ENCODE measurements around the gene SREK1. TPM values are rescaled to one million over a fixed set of nuclear protein-coding genes. Genes with fewer than 3 reads are reported as not detected.

Gene SREK1
- total and polyA plus RNA-seq, 9 of the 15 experiments (the other 6 are each of a cell fraction or from before 2014, with no cell fraction given) = 40.8 to 128 (median 81.9) TPM

DNA sequence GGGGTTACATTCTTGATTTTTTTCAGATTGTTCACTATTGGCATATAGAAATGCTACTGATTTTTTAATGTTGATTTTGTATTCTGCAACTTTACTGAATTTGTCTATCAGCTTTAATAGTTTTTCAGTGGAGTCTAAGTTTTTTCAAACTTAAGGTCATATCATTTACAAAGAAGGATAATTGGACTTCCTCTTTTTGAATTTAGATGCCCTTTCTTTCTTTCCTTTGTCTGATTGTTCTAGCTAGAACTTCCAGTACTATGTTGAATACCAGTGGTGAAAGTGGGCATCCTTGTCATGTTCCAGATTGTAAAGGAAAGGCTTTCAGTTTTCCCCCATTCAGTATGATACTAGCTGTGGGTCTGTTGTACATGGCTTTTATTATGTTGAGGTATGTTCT lies 49.3 kb downstream of the SREK1 start:
- TF ChIP-seq PHTF2 (CRISPR knock-in tag; IDR thresholded peaks at IDR 0.05) (no peak), SPI1 (IDR thresholded peaks at IDR 0.05; ENCODE audit: borderline replicate concordance, low read depth, low read length) (peak; percentile 76)
- H3K9ac ChIP-seq (ENCODE audit: insufficient read depth in 1 of 2, low read depth in 2 of 2, low read length in 2 of 2) = no peak overlapping the region
- intact Hi-C loops (cut with micrococcal nuclease) = no loop called here
- no peak overlapping the region for H3K27ac ChIP-seq (ENCODE audit: extremely low read depth, low read depth, low read length)
- no peaks in the 10 kb centered on the region for H3K79me2 ChIP-seq (ENCODE audit: control insufficient read depth, insufficient read depth, low read length)
- ChIA-PET CTCF (ENCODE audit: low intra/inter-chr PET ratio) (no interaction called here), POLR2A (interaction anchor here (0.7 to 0.8 kb wide), 2 partner anchors 14 to 22 kb away, joined by 3 to 4 read pairs; no protein-coding TSS in a partner anchor)
- peaks cover 0 to 5% of the 10 kb centered on the region in 2 experiments; a peak in 2 of 5 replicates for H3K4me1 ChIP-seq (replicated peaks in 1 of 2; ENCODE audit: control insufficient read depth in 2 of 2, insufficient read depth in 2 of 2, low read length in 2 of 2)
- ATAC-seq (no peak), FAIRE-seq (no peak), DNase-seq (ENCODE audit: extremely low read depth in 1 of 4, low spot score in 3 of 4) (no peak)
- H3K9me1 ChIP-seq (ENCODE audit: control insufficient read depth, insufficient read depth, low read length) = no peaks in the 10 kb centered on the region
- H3K36me3 ChIP-seq (ENCODE audit: control insufficient read depth, insufficient read depth, low read length) = no peaks in the 10 kb centered on the region
- H3K4me3 ChIP-seq = no peak overlapping the region
- H4K20me1 ChIP-seq (replicated peaks; ENCODE audit: control insufficient read depth, insufficient read depth, low read length) = no peaks in the 10 kb centered on the region
- in situ Hi-C loops (cut with MboI) = no loop called here
- H2AFZ ChIP-seq (ENCODE audit: low read depth, low read length) = no peak overlapping the region
- no peaks in the 10 kb centered on the region for H3K27me3 ChIP-seq (ENCODE audit: control insufficient read depth in 2 of 2, insufficient read depth in 2 of 2, low read length in 2 of 2)
- no peaks in the 10 kb centered on the region for H3K9me3 ChIP-seq (replicated peaks; ENCODE audit: control insufficient read depth, insufficient read depth, low read depth, low read length)
- H3K4me2 ChIP-seq (ENCODE audit: insufficient read depth, low read length) = no peak overlapping the region
- BruUV-seq (replicated peaks) = no TSS peak

DNA sequence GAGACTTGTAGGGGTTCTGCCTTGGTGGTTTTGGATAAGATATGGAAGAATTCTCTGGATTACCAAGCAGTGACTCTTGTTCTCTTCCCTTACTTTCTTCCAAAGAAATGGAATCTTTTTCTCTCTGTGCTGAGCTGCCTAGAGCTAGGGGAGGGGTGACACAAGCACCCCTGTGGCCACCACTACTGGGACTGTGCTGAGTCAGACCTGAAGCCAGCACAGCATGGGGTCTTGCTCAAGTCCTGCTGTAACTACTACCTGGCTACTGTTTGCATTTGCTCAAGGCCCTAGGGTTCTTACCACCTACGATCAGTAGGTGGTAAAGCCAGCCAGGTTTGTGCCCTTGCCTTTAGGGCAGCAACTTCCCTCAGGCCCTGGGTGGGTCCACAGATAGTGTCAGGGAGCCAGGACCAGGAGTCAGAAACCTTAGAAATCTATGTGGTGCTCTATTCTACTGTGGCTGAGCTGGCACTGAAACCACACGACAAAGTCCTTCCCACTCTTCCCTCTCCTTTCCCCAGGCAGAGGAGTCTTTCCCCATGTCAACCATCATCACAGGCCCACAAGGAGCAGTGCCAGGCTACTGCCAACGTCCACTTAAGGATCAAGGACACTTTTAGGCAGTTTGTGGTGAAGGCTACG lies 53.8 kb downstream of the SREK1 start:
- no peak for FAIRE-seq
- Histone ChIP-seq H3K36me3 (ENCODE audit: control insufficient read depth, insufficient read depth, low read length) (no peaks in the 10 kb centered on the region), H3K9ac (ENCODE audit: insufficient read depth in 1 of 2, low read depth in 2 of 2, low read length in 2 of 2) (peak overlapping the region in 1 of 2 experiments; percentile 10; a peak in 1 of 4 replicates), H3K9me3 (replicated peaks; ENCODE audit: control insufficient read depth, insufficient read depth, low read depth, low read length) (no peaks in the 10 kb centered on the region), H3K27ac (ENCODE audit: extremely low read depth, low read depth, low read length) (no peak overlapping the region), H3K79me2 (ENCODE audit: control insufficient read depth, insufficient read depth, low read length) (no peaks in the 10 kb centered on the region), H3K4me1 (replicated peaks in 1 of 2; ENCODE audit: control insufficient read depth in 2 of 2, insufficient read depth in 2 of 2, low read length in 2 of 2) (peaks cover 0 to 5% of the 10 kb centered on the region in 2 experiments; a peak in 2 of 5 replicates), H2AFZ (ENCODE audit: low read depth, low read length) (peak overlapping the region; percentile 64), H3K27me3 (ENCODE audit: control insufficient read depth in 2 of 2, insufficient read depth in 2 of 2, low read length in 2 of 2) (no peaks in the 10 kb centered on the region), H3K9me1 (ENCODE audit: control insufficient read depth, insufficient read depth, low read length) (no peaks in the 10 kb centered on the region), H3K4me2 (ENCODE audit: insufficient read depth, low read length) (no peak overlapping the region), H4K20me1 (replicated peaks; ENCODE audit: control insufficient read depth, insufficient read depth, low read length) (no peaks in the 10 kb centered on the region), H3K4me3 (no peak overlapping the region)
- peak in 1 of 4 experiments; percentile 61 for DNase-seq (ENCODE audit: extremely low read depth in 1 of 4, low spot score in 3 of 4)
- in situ Hi-C loops (cut with MboI) (no loop called here), intact Hi-C loops (cut with micrococcal nuclease) (no loop called here)
- ChIA-PET CTCF (ENCODE audit: low intra/inter-chr PET ratio) (no interaction called here), POLR2A (interaction anchor here (0.6 to 1.0 kb wide), 4 partner anchors 14 to 110 kb away, joined by 3 to 4 read pairs (median 3); no protein-coding TSS in a partner anchor)
- 16% methylated on average over 4 of the region's 4 CpGs for WGBS (ENCODE audit: insufficient coverage, low coverage, missing lambda C conversion rate)
- ATAC-seq = peak; percentile 87
- TF ChIP-seq, protein P1, sequence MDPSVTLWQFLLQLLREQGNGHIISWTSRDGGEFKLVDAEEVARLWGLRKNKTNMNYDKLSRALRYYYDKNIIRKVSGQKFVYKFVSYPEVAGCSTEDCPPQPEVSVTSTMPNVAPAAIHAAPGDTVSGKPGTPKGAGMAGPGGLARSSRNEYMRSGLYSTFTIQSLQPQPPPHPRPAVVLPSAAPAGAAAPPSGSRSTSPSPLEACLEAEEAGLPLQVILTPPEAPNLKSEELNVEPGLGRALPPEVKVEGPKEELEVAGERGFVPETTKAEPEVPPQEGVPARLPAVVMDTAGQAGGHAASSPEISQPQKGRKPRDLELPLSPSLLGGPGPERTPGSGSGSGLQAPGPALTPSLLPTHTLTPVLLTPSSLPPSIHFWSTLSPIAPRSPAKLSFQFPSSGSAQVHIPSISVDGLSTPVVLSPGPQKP (CRISPR knock-in tag; IDR thresholded peaks at IDR 0.05) = no peak
- TF ChIP-seq CEBPB (tag; IDR thresholded peaks at IDR 0.05) = peak; percentile 39; the same call in 1 of the 2 replicates
- TF ChIP-seq ZZZ3 (IDR thresholded peaks at IDR 0.05) = no peak
- peak; percentile 63 for TF ChIP-seq ZNF316 (IDR thresholded peaks at IDR 0.05)
- TF ChIP-seq NFE2 (IDR thresholded peaks at IDR 0.05; ENCODE audit: low read depth) = peak; percentile 55
- TF ChIP-seq DPF2 (IDR thresholded peaks at IDR 0.05) = 0 out of 2 replicates have a peak, but pooled peaks have one; percentile 26
- peak; percentile 47; the same call in 1 of the 2 replicates for TF ChIP-seq C11orf30 (IDR thresholded peaks at IDR 0.05; ENCODE audit: low read depth)
- BruUV-seq (replicated peaks) = no TSS peak
